Measurements from ENCODE around the gene ZNF367.

ZNF367 gene

GRCh38 chr9:96423985-96424336, 5.8 kb upstream of the ZNF367 start:
- TF ChIP-seq CTCF (conservative IDR thresholded peaks at IDR 0.05; ENCODE audit: low read length), result no peak
- no peak for DNase-seq (ENCODE audit: low read depth)
- H3K4me3 ChIP-seq (ENCODE audit: low read length), result no peak overlapping the region

GRCh38 chr9:96423322-96423984, 5.3 kb upstream of the ZNF367 start:
- TF ChIP-seq CTCF (conservative IDR thresholded peaks at IDR 0.05; ENCODE audit: low read length), result no peak
- no peak overlapping the region for H3K4me3 ChIP-seq (ENCODE audit: low read length)
- DNase-seq (ENCODE audit: low read depth), result no peak

GRCh38 chr9:96420468-96421219, 2.5 kb upstream of the ZNF367 start:
- no peak for TF ChIP-seq CTCF (conservative IDR thresholded peaks at IDR 0.05; ENCODE audit: low read length)
- H3K4me3 ChIP-seq (ENCODE audit: low read length), result no peak overlapping the region
- peak; percentile 98 for DNase-seq (ENCODE audit: low read depth)

- H3K4me3 ChIP-seq (ENCODE audit: low read length), result peak overlapping the region; percentile 80
- no peak for DNase-seq (ENCODE audit: low read depth)
- TF ChIP-seq CTCF (conservative IDR thresholded peaks at IDR 0.05; ENCODE audit: low read length), result no peak
These were observed 1.5 kb upstream of the ZNF367 start for GRCh38 chr9:96419691-96419969.

GRCh38 chr9:96418920-96419690, 935 bp upstream of the ZNF367 start:
- no peak for TF ChIP-seq CTCF (conservative IDR thresholded peaks at IDR 0.05; ENCODE audit: low read length)
- DNase-seq (ENCODE audit: low read depth), result peak; percentile 50
- H3K4me3 ChIP-seq (ENCODE audit: low read length), result peak overlapping the region; percentile 80

GRCh38 chr9:96417661-96418082, 498 bp downstream of the ZNF367 start:
- H3K4me3 ChIP-seq (ENCODE audit: low read length), result peak overlapping the region; percentile 93
- DNase-seq (ENCODE audit: low read depth), result no peak
- TF ChIP-seq CTCF (conservative IDR thresholded peaks at IDR 0.05; ENCODE audit: low read length), result no peak

All from AG10803 (cell line).